H1 (cell line): Measurements from ENCODE around the gene DIAPH2. TPM values are rescaled to one million over a fixed set of nuclear protein-coding genes. Genes with fewer than 3 reads are reported as not detected.

Experiments used
- CTCF ChIA-PET: fragments of 300-600 bp; sonication (Branson Sonifier 250); formaldehyde crosslinking; loops from one replicate; lab custom pipeline; 2021; ENCODE audit not compliant: partially characterized antibody; lab: Charles Lee
- POLR2A ChIA-PET: fragments of 300-600 bp; sonication (Branson Sonifier 250); formaldehyde crosslinking; loops from one replicate; lab custom pipeline; 2021; ENCODE audit warnings: inconsistent platforms; ENCODE audit not compliant: partially characterized antibody; lab: Charles Lee
- DNase-seq, 2 experiments: peaks; one replicate each; pipeline versions ENCODE4 v3.0.0 to v3.0.0-alpha.2; 2010 to 2022; ENCODE audit warnings: low spot score in 2 of 2, low read depth in 1 of 2, mixed read lengths in 1 of 2
- FAIRE-seq: peaks from 2 replicates; lab custom pipeline; 2011; peaks lifted over from hg19 to GRCh38; lab: Jason Lieb, UNC
- H2AFZ ChIP-seq: 2 replicates; pipeline ENCODE4 v1.8.1; 2012; ENCODE audit warnings: low read length, inconsistent platforms
- H2AK5ac ChIP-seq: 2 replicates; pipeline ENCODE4 v1.6.1; 2013; ENCODE audit warnings: low read depth, low read length
- H2BK120ac ChIP-seq: replicated peaks from 2 replicates; pipeline ENCODE3; 2013; ENCODE audit warnings: low read depth, low read length, inconsistent platforms
- H2BK12ac ChIP-seq: 2 replicates; pipeline ENCODE4 v1.6.1; 2013; ENCODE audit warnings: low read depth, low read length
- H2BK15ac ChIP-seq: 2 replicates; pipeline ENCODE4 v1.6.1; 2013; ENCODE audit warnings: low read length
- H2BK20ac ChIP-seq: 2 replicates; pipeline ENCODE4 v1.6.1; 2013; ENCODE audit warnings: low read length
- H2BK5ac ChIP-seq: 2 replicates; pipeline ENCODE4 v1.6.1; 2013; ENCODE audit warnings: low read depth, low read length
- H3K14ac ChIP-seq: 2 replicates; pipeline ENCODE4 v1.6.1; 2013; ENCODE audit warnings: inconsistent platforms; ENCODE audit not compliant: insufficient read length
- H3K18ac ChIP-seq: 2 replicates; pipeline ENCODE4 v1.6.1; 2013; ENCODE audit warnings: low read length; ENCODE audit errors: extremely low read depth
- H3K23ac ChIP-seq: 2 replicates; pipeline ENCODE4 v1.6.1; 2013; ENCODE audit warnings: inconsistent platforms; ENCODE audit not compliant: insufficient read length
- H3K23me2 ChIP-seq: 2 replicates; pipeline ENCODE4 v1.6.1; 2013; ENCODE audit warnings: low read depth, low read length
- H3K27ac ChIP-seq: 2 replicates; pipeline ENCODE4 v1.6.1; 2011; ENCODE audit warnings: low read depth, low read length, inconsistent platforms
- H3K27me3 ChIP-seq, 4 experiments: replicated peaks in 1 of 4; 1 replicate in 1 of 4; 2 replicates in 3 of 4; pipeline versions ENCODE4 v1.6.1 to v1.8.1; 2011 to 2013; ENCODE audit warnings: low read length in 3 of 4, mild to moderate bottlenecking in 3 of 4, inconsistent platforms in 2 of 4, mixed read lengths in 2 of 4, moderate library complexity in 1 of 4; ENCODE audit not compliant: control insufficient read depth in 3 of 4, insufficient read depth in 3 of 4; ENCODE audit errors: extremely low read depth in 1 of 4
- H3K36me3 ChIP-seq, 4 experiments: 2 replicates each; pipeline versions ENCODE4 v1.6.1 to v1.8.1; 2011 to 2013; ENCODE audit warnings: mild to moderate bottlenecking in 4 of 4, low read length in 3 of 4, moderate library complexity in 2 of 4, control low read depth in 1 of 4, inconsistent platforms in 1 of 4; ENCODE audit not compliant: insufficient read depth in 4 of 4, control insufficient read depth in 2 of 4
- H3K4ac ChIP-seq: replicated peaks from 2 replicates; pipeline ENCODE3; 2013; ENCODE audit warnings: low read length, low read depth, mixed read lengths, inconsistent platforms; ENCODE audit not compliant: insufficient read length
- H3K4me1 ChIP-seq, 4 experiments: replicated peaks in 1 of 4; 1 replicate in 1 of 4; 2 replicates in 3 of 4; pipeline versions ENCODE4 v1.6.1 to v1.8.1; 2011 to 2013; ENCODE audit warnings: low read length in 3 of 4, inconsistent platforms in 2 of 4, mixed read lengths in 1 of 4; ENCODE audit not compliant: insufficient read depth in 4 of 4, control insufficient read depth in 3 of 4
- H3K4me2 ChIP-seq, 2 experiments: 2 replicates each; pipeline versions ENCODE4 v1.6.1 to v1.8.1; 2011 to 2013; ENCODE audit warnings: low read depth in 2 of 2, low read length in 2 of 2, control low read depth in 1 of 2, inconsistent platforms in 1 of 2, mild to moderate bottlenecking in 1 of 2; ENCODE audit not compliant: insufficient read depth in 1 of 2
- H3K4me3 ChIP-seq, 4 experiments: fragments of 200-600, 300-600 bp in 1 of 4; sonication (generic), shearing (Covaris generic), sonication (Bioruptor Twin) in 1 of 4; 2 replicates each; pipeline versions ENCODE4 v1.5.1 to v1.8.1; 2011 to 2016; ENCODE audit warnings: low read length in 4 of 4, low read depth in 3 of 4, control low read depth in 2 of 4, inconsistent platforms in 2 of 4, mild to moderate bottlenecking in 2 of 4, mixed read lengths in 1 of 4, moderate library complexity in 1 of 4; ENCODE audit not compliant: insufficient read depth in 2 of 4; ENCODE audit errors: extremely low read depth in 1 of 4
- H3K56ac ChIP-seq: replicated peaks from 2 replicates; pipeline ENCODE3; 2013; ENCODE audit warnings: low read depth, mild to moderate bottlenecking, mixed read lengths, low read length, inconsistent platforms; ENCODE audit not compliant: insufficient read length
- H3K79me1 ChIP-seq: 2 replicates; pipeline ENCODE4 v1.6.1; 2013; ENCODE audit warnings: low read depth, low read length, control low read depth
- H3K79me2 ChIP-seq, 2 experiments: 2 replicates each; pipeline versions ENCODE4 v1.6.1 to v1.8.1; 2012 to 2013; ENCODE audit warnings: low read length in 2 of 2, mild to moderate bottlenecking in 2 of 2, inconsistent platforms in 1 of 2; ENCODE audit not compliant: insufficient read depth in 2 of 2, control insufficient read depth in 1 of 2
- H3K9ac ChIP-seq, 4 experiments: replicated peaks in 1 of 4; 1 replicate in 1 of 4; 2 replicates in 3 of 4; pipeline versions ENCODE4 v1.6.1 to v1.8.1; 2011 to 2013; ENCODE audit warnings: low read depth in 3 of 4, low read length in 3 of 4, control low read depth in 2 of 4, mild to moderate bottlenecking in 2 of 4, moderate library complexity in 2 of 4, inconsistent platforms in 1 of 4; ENCODE audit errors: extremely low read depth in 1 of 4
- H3K9me3 ChIP-seq, 2 experiments: 2 replicates each; pipeline versions ENCODE4 v1.6.1 to v1.8.1; 2012 to 2013; ENCODE audit warnings: mild to moderate bottlenecking in 2 of 2, moderate library complexity in 2 of 2, control low read depth in 1 of 2, inconsistent platforms in 1 of 2, low read depth in 1 of 2, low read length in 1 of 2, mixed read lengths in 1 of 2; ENCODE audit not compliant: insufficient read depth in 2 of 2
- H4K20me1 ChIP-seq, 2 experiments: replicated peaks in 1 of 2; 2 replicates each; pipeline versions ENCODE3 to v1.8.1; 2011 to 2013; ENCODE audit warnings: inconsistent platforms in 2 of 2, low read length in 2 of 2, mild to moderate bottlenecking in 1 of 2; ENCODE audit not compliant: insufficient read depth in 2 of 2, control insufficient read depth in 1 of 2
- H4K5ac ChIP-seq: 2 replicates; pipeline ENCODE4 v1.6.1; 2013; ENCODE audit warnings: low read length, low read depth, mixed read lengths, inconsistent platforms; ENCODE audit not compliant: insufficient read length
- H4K8ac ChIP-seq: 2 replicates; pipeline ENCODE4 v1.8.0; 2013; ENCODE audit warnings: mild to moderate bottlenecking, moderate library complexity, low read length, inconsistent platforms; ENCODE audit not compliant: insufficient read depth; ENCODE audit errors: extremely low read depth
- H4K91ac ChIP-seq: replicated peaks from 2 replicates; pipeline ENCODE3; 2013; ENCODE audit warnings: low read length, mixed read lengths, inconsistent platforms; ENCODE audit not compliant: insufficient read length
- EGR1 ChIP-seq: IDR thresholded peaks from 2 replicates; pipeline ENCODE4 v1.6.1; 2011; ENCODE audit warnings: low read depth, low read length, borderline replicate concordance
- RBBP5 ChIP-seq: IDR thresholded peaks from 2 replicates; pipeline ENCODE4 v1.7.1; 2012; ENCODE audit warnings: low read depth, mild to moderate bottlenecking, inconsistent platforms, low read length, moderate library complexity, borderline replicate concordance
- SUZ12 ChIP-seq: fragments of 200-600 bp; sonication (generic); IDR thresholded peaks from 2 replicates; pipeline ENCODE4 v1.6.1; 2012; ENCODE audit warnings: mild to moderate bottlenecking, inconsistent platforms, low read length, moderate library complexity, mixed read lengths
- WGBS, 2 experiments: shearing (Covaris generic) in 1 of 2; methylation state at CpG; one replicate each; pipeline versions ENCODE4 v1.1.6 to v1.1.7; 2013 to 2015; ENCODE audit warnings: low lambda C conversion rate in 2 of 2, mixed read lengths in 2 of 2, inconsistent platforms in 1 of 2, low coverage in 1 of 2, missing lambda C conversion rate in 1 of 2; ENCODE audit not compliant: insufficient replicate concordance in 2 of 2, insufficient coverage in 1 of 2, insufficient read length in 1 of 2; ENCODE audit errors: extremely low coverage in 1 of 2, missing lambda C conversion rate in 1 of 2; 5-methylcytosine and 5-hydroxymethylcytosine counted together
- polyA plus RNA-seq, 7 experiments: library from polyadenylated mRNA; depleted of rRNA in 3 of 7; stranded (reverse) in 5 of 7; unstranded in 2 of 7; fragments of >200 nt in 5 of 7; fragments of 200-250 nt in 2 of 7; gene quantifications; 1 replicate in 5 of 7; 2 replicates in 1 of 7; 4 replicates in 1 of 7; pipeline versions ENCODE4 v1.2.1 to v1.2.3, GENCODE V29; 2011 to 2013; ENCODE audit warnings: missing spikeins in 2 of 7, mixed read lengths in 2 of 7
- total RNA-seq: library from RNA; stranded (reverse); fragmentation: NEBNext Ultra II Directional; extraction: Animal tissue kit (Norgen Biotek cat#: 25700); gene quantifications from 2 replicates; pipeline ENCODE4 v1.2.1, GENCODE V29; 2021

The DIAPH2 gene
- total and polyA plus RNA-seq, 2 of the 8 experiments (the other 6 are each of a cell fraction or from before 2014, with no cell fraction given), result 4.4 to 24.3 TPM

DNA sequence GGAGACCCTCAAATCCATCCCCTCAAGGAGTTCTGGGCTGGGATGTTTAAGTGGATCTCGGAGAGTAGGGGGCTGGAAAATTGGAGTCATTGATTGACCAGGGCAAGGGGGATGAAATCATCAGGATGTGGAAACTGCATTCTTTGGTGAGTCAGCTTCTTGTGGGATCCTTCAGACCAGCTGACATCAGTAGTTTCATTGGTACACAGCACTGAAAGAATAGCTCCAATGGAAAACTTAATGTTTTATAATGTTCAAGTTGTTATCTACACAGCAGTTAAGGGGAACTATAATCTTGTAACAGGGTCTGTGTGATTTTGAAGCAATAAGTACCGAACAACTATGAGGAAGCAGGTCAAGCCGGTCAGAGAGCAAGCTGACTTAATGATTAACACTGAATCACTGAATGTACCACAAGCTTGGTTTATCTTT is 705.1 kb downstream of the DIAPH2 start:
- H3K79me1 ChIP-seq, result no peaks in the 10 kb centered on the region
- H4K5ac ChIP-seq, result no peak overlapping the region
- H2BK120ac ChIP-seq, result no peak overlapping the region
- H3K9ac ChIP-seq, result no peak overlapping the region
- no peak overlapping the region for H3K27ac ChIP-seq
- no peak overlapping the region for H3K4ac ChIP-seq
- no peak overlapping the region for H2AK5ac ChIP-seq
- H4K20me1 ChIP-seq, result no peaks in the 10 kb centered on the region
- no peaks in the 10 kb centered on the region for H3K9me3 ChIP-seq
- H3K56ac ChIP-seq, result no peak overlapping the region
- H4K8ac ChIP-seq, result no peak overlapping the region
- no peaks in the 10 kb centered on the region for H3K23me2 ChIP-seq
- TF ChIP-seq SUZ12 (no peak), RBBP5 (no peak), EGR1 (no peak)
- peaks cover 1 to 42% (median 8%) of the 10 kb centered on the region in 4 experiments; a peak in 6 of 8 replicates for H3K36me3 ChIP-seq
- H3K14ac ChIP-seq, result no peak overlapping the region
- no peak overlapping the region for H3K18ac ChIP-seq
- no peak overlapping the region for H3K23ac ChIP-seq
- H2BK15ac ChIP-seq, result no peak overlapping the region
- H2BK20ac ChIP-seq, result no peak overlapping the region
- H4K91ac ChIP-seq, result no peak overlapping the region
- DNase-seq (no peak), FAIRE-seq (peak; percentile 48)
- ChIA-PET CTCF (interaction anchor here (0.7 kb wide), 1 partner anchor 44 kb away, joined by 4 read pairs; no protein-coding TSS in a partner anchor), POLR2A (interaction anchor here (0.6 kb wide), 2 partner anchors 78 to 95 kb away, joined by 3 read pairs; no protein-coding TSS in a partner anchor)
- no peak overlapping the region for H3K4me3 ChIP-seq
- no peak overlapping the region for H2BK5ac ChIP-seq
- no peak overlapping the region for H3K4me2 ChIP-seq
- H3K27me3 ChIP-seq, result no peaks in the 10 kb centered on the region
- WGBS, 2 experiments, result 96% methylated on average over 2 of the region's 3 CpGs; no CpG with 5 or more reads in 1 of the 2 experiments
- H3K79me2 ChIP-seq, result no peaks in the 10 kb centered on the region
- no peak overlapping the region for H2AFZ ChIP-seq
- H2BK12ac ChIP-seq, result no peak overlapping the region
- no peaks in the 10 kb centered on the region for H3K4me1 ChIP-seq
